ENCODE data around the gene OR5AN1.
"Not testable (repeated sequence)": the region's sequence is repeated elsewhere in the genome, so short reads cannot be mapped to it uniquely, and the experiment has no call there.

OR5AN1 gene

GRCh38 chr11:59358595-59358994 lies at the start of gene OR5AN1:
OR5AN1 (plus strand) TSS chr11:59358895; CDS start chr11:59364459, 5,564 bp downstream.
- Mint-ChIP-seq H3K4me3 (no peak within 1 kb of the TSS), H3K4me1 (no peaks in the 10 kb centered on the region), H3K36me3 (ENCODE audit: low read depth) (no peaks in the 10 kb centered on the region), H3K27ac (no peak within 1 kb of the TSS), H3K27me3 (ENCODE audit: low read depth, poor library complexity) (peaks cover 5% of the 10 kb centered on the region), H3K9me3 (peaks cover 5% of the 10 kb centered on the region)
- no peak for DNase-seq
- TF ChIP-seq CTCF (IDR thresholded peaks at IDR 0.05) = no peak

GRCh38 chr11:59335001-59335400 lies 23.7 kb upstream of the OR5AN1 start:
- peaks cover 9% of the 10 kb centered on the region for H3K9me3 Mint-ChIP-seq
- no peak for DNase-seq

GRCh38 chr11:59336176-59336575 lies 22.5 kb upstream of the OR5AN1 start:
- Mint-ChIP-seq H3K4me1 (no peaks in the 10 kb centered on the region), H3K4me3 (no peak overlapping the region), H3K27ac (no peak overlapping the region), H3K27me3 (ENCODE audit: low read depth, poor library complexity) (no peaks in the 10 kb centered on the region), H3K36me3 (ENCODE audit: low read depth) (no peaks in the 10 kb centered on the region), H3K9me3 (peaks cover 15% of the 10 kb centered on the region)
- no peak for TF ChIP-seq CTCF (IDR thresholded peaks at IDR 0.05)
- DNase-seq = no peak

More at GRCh38 chr11:59335001-59335400, 23.7 kb upstream of the OR5AN1 start:
- no peaks in the 10 kb centered on the region for H3K4me1 Mint-ChIP-seq
- no peaks in the 10 kb centered on the region for H3K27me3 Mint-ChIP-seq (ENCODE audit: low read depth, poor library complexity)
- no peak overlapping the region for H3K27ac Mint-ChIP-seq
- H3K36me3 Mint-ChIP-seq (ENCODE audit: low read depth) = no peaks in the 10 kb centered on the region
- no peak for TF ChIP-seq CTCF (IDR thresholded peaks at IDR 0.05)
- H3K4me3 Mint-ChIP-seq = no peak overlapping the region

- no peak overlapping the region for H3K4me3 Mint-ChIP-seq
- no peak overlapping the region for H3K27ac Mint-ChIP-seq
- TF ChIP-seq CTCF (IDR thresholded peaks at IDR 0.05) = no peak
- H3K4me1 Mint-ChIP-seq = no peaks in the 10 kb centered on the region
- no peaks in the 10 kb centered on the region for H3K27me3 Mint-ChIP-seq (ENCODE audit: low read depth, poor library complexity)
- no peaks in the 10 kb centered on the region for H3K36me3 Mint-ChIP-seq (ENCODE audit: low read depth)
- H3K9me3 Mint-ChIP-seq = peaks cover 19% of the 10 kb centered on the region
- no peak for DNase-seq
These were observed 21.8 kb upstream of the OR5AN1 start for GRCh38 chr11:59336931-59337330.

- not testable (repeated sequence) for H3K27me3 Mint-ChIP-seq (ENCODE audit: low read depth, poor library complexity); H3K4me3 Mint-ChIP-seq; H3K27ac Mint-ChIP-seq; H3K36me3 Mint-ChIP-seq (ENCODE audit: low read depth); DNase-seq; H3K4me1 Mint-ChIP-seq
- peaks cover 72% of the 10 kb centered on the region for H3K9me3 Mint-ChIP-seq
These were observed 9.0 kb upstream of the OR5AN1 start for GRCh38 chr11:59349657-59350056.

GRCh38 chr11:59355226-59355625 lies 3.5 kb upstream of the OR5AN1 start:
- Mint-ChIP-seq H3K9me3 (peaks cover 35% of the 10 kb centered on the region), H3K27me3 (ENCODE audit: low read depth, poor library complexity) (peaks cover 5% of the 10 kb centered on the region), H3K4me3 (no peak overlapping the region), H3K27ac (no peak overlapping the region), H3K36me3 (ENCODE audit: low read depth) (no peaks in the 10 kb centered on the region), H3K4me1 (no peaks in the 10 kb centered on the region)
- no peak for DNase-seq
- TF ChIP-seq CTCF (IDR thresholded peaks at IDR 0.05) = no peak

Data from nephron progenitor cell (in vitro differentiated cells).